Neural cell (in vitro differentiated cells): ENCODE results near the gene MPI.

ENCODE experiments used
- EP300 ChIP-seq: fragments of 450-650 bp; conservative IDR thresholded peaks from 2 replicates; pipeline ENCODE4 v1.6.1; 2014; ENCODE audit warnings: antibody characterized with exemption, mild to moderate bottlenecking, moderate library complexity; ENCODE audit not compliant: poor library complexity, severe bottlenecking
- EZH2 ChIP-seq: fragments of 200-600, 300-800 bp; shearing (Covaris generic), sonication (generic); IDR thresholded peaks from 2 replicates; pipeline ENCODE4 v1.6.1; 2014; ENCODE audit warnings: antibody characterized with exemption, low read length, borderline replicate concordance, mild to moderate bottlenecking; ENCODE audit not compliant: insufficient read depth, poor library complexity, severe bottlenecking
- POLR2AphosphoS5 ChIP-seq: IDR thresholded peaks from 2 replicates; pipeline ENCODE4 v1.6.1; 2012
- TF ChIP-seq, protein P1 (sequence below): fragments of 450-650 bp; IDR thresholded peaks from 2 replicates; pipeline ENCODE4 v1.5.1; 2014; ENCODE audit warnings: antibody characterized with exemption, mild to moderate bottlenecking, moderate library complexity; ENCODE audit not compliant: poor library complexity, severe bottlenecking
- TF ChIP-seq, protein P2 (sequence below): IDR thresholded peaks from 2 replicates; pipeline ENCODE4 v1.6.1; 2012; ENCODE audit warnings: borderline replicate concordance

DNA sequence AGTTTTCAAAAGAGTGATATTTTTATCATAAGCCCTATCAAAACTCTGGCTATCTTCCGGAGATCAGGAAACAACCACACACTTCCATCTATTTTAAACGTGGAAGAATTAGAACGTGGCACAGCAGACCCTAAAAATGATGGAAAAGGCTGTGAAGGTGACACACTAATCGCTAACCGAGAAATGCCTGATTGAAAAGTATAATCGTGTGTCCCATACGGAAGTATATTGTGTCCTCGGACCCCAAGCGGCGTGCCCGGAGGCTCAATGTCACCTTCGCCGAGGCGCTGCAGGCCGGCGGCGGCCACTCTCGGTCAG is 47.4 kb downstream of the MPI start:
- TF ChIP-seq EP300 (no peak), EZH2 (no peak), POLR2AphosphoS5 (no peak)
- TF ChIP-seq, protein P1, sequence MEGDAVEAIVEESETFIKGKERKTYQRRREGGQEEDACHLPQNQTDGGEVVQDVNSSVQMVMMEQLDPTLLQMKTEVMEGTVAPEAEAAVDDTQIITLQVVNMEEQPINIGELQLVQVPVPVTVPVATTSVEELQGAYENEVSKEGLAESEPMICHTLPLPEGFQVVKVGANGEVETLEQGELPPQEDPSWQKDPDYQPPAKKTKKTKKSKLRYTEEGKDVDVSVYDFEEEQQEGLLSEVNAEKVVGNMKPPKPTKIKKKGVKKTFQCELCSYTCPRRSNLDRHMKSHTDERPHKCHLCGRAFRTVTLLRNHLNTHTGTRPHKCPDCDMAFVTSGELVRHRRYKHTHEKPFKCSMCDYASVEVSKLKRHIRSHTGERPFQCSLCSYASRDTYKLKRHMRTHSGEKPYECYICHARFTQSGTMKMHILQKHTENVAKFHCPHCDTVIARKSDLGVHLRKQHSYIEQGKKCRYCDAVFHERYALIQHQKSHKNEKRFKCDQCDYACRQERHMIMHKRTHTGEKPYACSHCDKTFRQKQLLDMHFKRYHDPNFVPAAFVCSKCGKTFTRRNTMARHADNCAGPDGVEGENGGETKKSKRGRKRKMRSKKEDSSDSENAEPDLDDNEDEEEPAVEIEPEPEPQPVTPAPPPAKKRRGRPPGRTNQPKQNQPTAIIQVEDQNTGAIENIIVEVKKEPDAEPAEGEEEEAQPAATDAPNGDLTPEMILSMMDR = no peak
- TF ChIP-seq, protein P2, sequence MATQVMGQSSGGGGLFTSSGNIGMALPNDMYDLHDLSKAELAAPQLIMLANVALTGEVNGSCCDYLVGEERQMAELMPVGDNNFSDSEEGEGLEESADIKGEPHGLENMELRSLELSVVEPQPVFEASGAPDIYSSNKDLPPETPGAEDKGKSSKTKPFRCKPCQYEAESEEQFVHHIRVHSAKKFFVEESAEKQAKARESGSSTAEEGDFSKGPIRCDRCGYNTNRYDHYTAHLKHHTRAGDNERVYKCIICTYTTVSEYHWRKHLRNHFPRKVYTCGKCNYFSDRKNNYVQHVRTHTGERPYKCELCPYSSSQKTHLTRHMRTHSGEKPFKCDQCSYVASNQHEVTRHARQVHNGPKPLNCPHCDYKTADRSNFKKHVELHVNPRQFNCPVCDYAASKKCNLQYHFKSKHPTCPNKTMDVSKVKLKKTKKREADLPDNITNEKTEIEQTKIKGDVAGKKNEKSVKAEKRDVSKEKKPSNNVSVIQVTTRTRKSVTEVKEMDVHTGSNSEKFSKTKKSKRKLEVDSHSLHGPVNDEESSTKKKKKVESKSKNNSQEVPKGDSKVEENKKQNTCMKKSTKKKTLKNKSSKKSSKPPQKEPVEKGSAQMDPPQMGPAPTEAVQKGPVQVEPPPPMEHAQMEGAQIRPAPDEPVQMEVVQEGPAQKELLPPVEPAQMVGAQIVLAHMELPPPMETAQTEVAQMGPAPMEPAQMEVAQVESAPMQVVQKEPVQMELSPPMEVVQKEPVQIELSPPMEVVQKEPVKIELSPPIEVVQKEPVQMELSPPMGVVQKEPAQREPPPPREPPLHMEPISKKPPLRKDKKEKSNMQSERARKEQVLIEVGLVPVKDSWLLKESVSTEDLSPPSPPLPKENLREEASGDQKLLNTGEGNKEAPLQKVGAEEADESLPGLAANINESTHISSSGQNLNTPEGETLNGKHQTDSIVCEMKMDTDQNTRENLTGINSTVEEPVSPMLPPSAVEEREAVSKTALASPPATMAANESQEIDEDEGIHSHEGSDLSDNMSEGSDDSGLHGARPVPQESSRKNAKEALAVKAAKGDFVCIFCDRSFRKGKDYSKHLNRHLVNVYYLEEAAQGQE = no peak
